Measurements from ENCODE around the gene SHKBP1.

Gene SHKBP1

DNA sequence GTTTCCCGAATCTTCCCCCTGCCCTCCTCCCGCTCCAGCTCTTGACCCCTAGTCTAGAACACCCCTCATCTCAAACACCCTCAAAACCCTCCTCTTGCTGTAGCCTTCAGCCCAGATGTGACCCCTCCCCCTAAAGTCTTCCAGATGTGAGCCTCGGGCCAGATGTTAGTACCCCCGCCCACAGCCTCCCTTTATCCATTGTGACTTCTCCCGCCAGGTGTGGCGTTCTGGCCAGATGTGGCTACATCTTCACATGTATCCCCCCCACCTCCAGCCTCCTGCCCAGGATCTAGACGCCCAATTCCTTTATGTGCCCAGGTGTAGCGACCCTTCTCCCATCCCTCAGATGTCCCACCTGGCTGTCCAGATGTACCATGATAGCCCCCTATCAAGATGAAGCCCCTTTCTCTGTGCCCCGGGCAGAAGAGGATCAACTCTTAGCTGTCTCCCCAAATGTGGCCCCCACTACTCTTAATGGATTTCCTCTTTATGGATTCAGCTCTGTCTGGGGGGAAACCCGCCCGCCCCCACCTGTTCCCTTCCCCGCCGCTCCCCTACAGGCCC, 24.0 kb downstream of the SHKBP1 start:
- DNase-seq (ENCODE audit: low read depth in 1 of 2, low spot score in 1 of 2) = no peak

GRCh38 chr19:40601134-40601974, 24.7 kb downstream of the SHKBP1 start, which contains the start of gene LTBP4:
Gene LTBP4 (plus strand): TSS chr19:40601369. CDS start chr19:40601388, 19 bp downstream.
- DNase-seq (ENCODE audit: low read depth in 1 of 2, low spot score in 1 of 2) = no peak

DNA sequence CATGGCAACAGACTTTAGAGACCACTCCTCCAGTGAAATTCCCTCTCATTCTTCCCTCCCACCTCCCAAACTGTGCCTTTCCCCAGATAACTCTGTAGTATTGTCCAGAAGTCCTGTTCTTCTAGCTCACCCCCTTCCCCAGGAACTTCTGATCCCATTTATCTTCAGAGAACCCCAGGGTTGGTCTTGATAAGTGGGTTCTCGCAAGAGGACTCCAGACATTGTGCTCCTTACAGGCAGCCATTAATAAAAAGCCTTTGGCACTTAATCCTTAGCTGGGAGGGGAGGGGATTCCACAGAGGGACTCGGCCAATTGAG, 26.4 kb downstream of the SHKBP1 start:
- no peak for DNase-seq (ENCODE audit: low read depth in 1 of 2, low spot score in 1 of 2)

GRCh38 chr19:40603389-40604170, 26.9 kb downstream of the SHKBP1 start:
- DNase-seq (ENCODE audit: low read depth in 1 of 2, low spot score in 1 of 2) = peak; percentile 93

DNA sequence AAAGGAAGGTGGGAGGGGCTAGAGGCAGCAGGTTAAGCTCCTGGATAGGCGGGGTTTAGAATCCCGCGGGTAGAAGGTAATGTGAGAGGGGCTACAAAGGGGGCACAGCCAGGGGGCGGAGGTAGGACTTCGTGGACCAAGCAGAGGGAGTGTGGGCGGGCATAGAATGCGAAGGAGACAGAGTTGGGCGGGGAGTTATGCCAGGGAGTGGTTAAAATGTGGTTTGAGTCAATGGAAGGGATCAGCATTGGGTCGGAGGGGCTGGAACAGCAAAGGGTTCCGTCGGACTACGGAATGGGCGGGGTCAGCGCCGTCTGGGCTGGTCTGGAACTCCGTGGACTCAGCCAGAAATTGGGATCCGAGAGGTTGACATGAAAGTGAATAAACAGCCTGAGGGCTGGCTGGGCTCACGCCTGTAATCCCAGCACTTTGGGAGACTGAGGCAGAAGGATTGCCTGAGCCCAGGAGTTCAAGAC, 27.5 kb downstream of the SHKBP1 start:
- no peak for DNase-seq (ENCODE audit: low read depth in 1 of 2, low spot score in 1 of 2)

DNA sequence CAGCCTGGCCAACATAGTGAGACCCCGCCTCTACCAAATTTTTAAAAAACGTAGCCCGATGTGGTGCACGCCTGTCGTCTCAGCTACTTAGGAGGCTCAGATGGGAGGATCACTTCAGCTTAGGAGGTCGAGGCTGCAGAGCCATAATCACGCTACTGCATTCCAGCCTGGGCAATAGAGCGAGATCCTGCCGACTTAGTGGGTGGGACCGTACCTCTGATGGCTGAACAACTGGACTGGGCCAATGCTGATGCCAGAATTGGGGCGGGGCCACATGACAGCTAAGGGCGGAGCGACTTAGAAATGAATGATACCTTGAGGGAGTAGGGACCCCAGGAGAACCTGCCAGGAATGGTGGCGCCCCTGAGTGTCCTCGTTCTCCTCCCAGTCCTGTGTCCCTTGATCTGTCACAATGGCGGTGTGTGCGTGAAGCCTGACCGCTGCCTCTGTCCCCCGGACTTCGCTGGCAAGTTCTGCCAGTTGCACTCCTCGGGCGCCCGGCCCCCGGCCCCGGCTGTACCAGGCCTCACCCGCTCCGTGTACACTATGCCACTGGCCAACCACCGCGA, 28.1 kb downstream of the SHKBP1 start:
- DNase-seq (ENCODE audit: low read depth in 1 of 2, low spot score in 1 of 2) = no peak

GRCh38 chr19:40605216-40605971, 28.7 kb downstream of the SHKBP1 start:
- peak; percentile 62 to 70 for DNase-seq (ENCODE audit: low read depth in 1 of 2, low spot score in 1 of 2)

DNA sequence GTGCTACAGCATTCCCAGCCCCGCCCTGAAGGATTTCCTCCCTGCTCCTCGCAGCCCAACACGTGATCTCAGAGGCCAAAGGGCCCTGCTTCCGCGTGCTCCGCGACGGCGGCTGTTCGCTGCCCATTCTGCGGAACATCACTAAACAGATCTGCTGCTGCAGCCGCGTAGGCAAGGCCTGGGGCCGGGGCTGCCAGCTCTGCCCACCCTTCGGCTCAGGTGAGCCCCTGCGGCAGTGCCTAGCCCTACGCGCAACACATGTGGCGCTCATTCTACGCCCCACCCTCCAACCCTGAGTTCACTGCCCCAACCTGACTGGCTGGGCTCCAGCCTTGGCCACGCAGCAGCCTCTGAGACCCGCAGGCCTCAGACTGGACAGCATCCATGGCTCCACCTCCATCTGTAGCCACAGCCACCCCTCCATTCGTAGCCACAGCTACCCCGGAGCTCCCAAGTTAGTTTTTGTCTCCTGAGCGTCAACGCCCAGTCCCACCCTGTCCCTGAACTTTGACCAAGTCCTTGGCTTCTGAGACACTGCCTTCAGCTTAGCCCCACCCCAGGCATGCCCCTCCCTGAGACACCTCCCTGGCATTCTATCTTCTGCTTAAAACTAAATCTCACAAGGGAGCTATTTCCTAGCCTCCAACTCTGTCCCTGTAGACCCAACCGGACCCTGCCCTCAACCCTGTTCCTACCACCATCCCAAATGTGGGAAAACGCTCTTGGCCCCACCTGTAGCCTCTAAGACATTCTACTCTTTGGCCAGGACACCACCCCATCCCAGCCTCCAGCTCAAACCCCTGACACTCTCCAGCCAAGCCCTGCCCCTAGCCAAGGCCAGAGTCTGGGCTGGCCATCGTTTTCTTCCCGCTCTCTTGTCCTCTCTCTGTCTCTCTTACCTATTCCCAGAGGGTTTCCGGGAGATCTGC, 30.9 kb downstream of the SHKBP1 start:
- DNase-seq (ENCODE audit: low read depth in 1 of 2, low spot score in 1 of 2) = no peak

GRCh38 chr19:40608240-40608621, 31.6 kb downstream of the SHKBP1 start:
- no peak for DNase-seq (ENCODE audit: low read depth in 1 of 2, low spot score in 1 of 2)

GRCh38 chr19:40608957-40609356, 32.3 kb downstream of the SHKBP1 start:
- no peak for DNase-seq (ENCODE audit: low read depth in 1 of 2, low spot score in 1 of 2)

DNA sequence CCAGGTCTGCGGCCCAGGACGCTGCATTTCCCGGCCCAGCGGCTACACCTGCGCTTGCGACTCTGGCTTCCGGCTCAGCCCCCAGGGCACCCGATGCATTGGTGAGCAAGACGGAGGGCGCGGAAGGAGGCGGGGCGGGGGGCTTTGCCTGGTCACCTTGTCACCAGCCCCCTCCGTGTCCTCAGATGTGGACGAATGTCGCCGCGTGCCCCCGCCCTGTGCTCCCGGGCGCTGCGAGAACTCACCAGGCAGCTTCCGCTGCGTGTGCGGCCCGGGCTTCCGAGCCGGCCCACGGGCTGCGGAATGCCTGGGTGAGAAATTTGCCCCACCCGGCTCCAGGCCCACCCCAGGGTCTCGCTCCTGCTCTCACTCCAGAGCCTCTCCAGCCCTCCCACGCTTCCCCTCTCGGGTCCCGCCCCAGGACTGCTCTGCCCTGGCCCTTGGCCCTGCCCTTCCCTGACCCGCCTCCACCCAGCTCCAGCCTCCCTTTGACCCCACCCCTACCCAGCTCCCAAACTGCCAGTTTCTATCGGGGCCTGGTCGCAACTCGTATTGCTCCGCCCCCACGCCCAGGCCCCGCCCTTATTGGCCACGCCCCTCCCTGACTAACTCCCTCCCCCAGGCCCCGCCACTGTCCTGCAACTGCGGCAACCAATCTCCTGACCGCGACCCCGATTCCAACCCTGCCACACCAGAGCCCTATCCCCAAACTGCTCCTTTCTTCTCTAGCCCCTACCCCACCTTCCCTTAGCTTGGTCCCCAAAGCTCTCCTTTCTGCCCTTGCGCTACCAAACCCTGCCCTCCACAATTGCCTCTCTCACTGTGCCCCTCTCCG, 33.1 kb downstream of the SHKBP1 start:
- peak; percentile 79 to 87 for DNase-seq (ENCODE audit: low read depth in 1 of 2, low spot score in 1 of 2)

GRCh38 chr19:40610396-40611064, 33.9 kb downstream of the SHKBP1 start:
- peak in 1 of 2 donors; percentile 46 for DNase-seq (ENCODE audit: low read depth in 1 of 2, low spot score in 1 of 2)

DNA sequence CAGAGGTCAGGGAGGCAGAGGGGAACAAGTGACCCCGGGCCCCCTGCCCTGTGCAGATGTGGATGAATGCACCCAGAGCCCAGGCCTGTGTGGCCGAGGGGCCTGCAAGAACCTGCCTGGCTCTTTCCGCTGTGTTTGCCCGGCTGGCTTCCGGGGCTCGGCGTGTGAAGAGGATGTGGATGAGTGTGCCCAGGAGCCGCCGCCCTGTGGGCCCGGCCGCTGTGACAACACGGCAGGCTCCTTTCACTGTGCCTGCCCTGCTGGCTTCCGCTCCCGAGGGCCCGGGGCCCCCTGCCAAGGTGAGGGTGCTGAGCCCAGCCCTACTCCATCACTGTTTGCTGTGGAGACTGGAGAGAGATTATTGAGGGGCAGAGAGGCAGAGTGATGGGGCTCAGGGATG, 34.4 kb downstream of the SHKBP1 start:
- DNase-seq (ENCODE audit: low read depth in 1 of 2, low spot score in 1 of 2) = no peak

DNA sequence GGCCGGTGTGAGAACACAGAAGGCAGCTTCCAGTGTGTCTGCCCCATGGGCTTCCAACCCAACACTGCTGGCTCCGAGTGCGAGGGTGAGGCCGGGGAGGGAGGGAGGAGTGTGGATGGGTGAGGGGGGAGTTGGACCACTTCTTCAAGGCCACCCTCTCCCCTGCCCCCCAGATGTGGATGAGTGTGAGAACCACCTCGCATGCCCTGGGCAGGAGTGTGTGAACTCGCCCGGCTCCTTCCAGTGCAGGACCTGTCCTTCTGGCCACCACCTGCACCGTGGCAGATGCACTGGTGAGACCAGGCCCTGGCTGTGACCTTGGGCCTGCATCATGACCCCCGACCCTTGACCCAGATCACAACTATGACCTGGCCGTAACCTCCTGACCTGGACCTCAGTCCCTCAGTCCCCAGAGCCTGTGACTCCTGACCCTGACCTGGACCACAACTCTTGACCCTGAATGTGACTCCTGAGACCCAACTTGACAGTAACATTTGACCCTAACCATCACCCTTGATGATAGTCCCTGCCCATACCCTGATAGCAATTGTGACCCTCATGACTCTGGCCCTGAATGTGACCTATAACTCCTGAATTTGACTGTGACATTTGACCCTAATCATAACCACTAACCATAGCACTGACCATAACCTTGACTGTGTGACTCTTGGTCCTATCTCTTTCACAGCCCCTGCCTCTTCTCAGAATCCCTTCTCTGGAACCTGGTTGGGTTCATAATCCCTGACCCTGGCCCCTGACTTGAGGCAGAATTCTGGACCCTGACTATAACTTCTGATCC, 35.4 kb downstream of the SHKBP1 start:
- DNase-seq (ENCODE audit: low read depth in 1 of 2, low spot score in 1 of 2) = no peak

DNA sequence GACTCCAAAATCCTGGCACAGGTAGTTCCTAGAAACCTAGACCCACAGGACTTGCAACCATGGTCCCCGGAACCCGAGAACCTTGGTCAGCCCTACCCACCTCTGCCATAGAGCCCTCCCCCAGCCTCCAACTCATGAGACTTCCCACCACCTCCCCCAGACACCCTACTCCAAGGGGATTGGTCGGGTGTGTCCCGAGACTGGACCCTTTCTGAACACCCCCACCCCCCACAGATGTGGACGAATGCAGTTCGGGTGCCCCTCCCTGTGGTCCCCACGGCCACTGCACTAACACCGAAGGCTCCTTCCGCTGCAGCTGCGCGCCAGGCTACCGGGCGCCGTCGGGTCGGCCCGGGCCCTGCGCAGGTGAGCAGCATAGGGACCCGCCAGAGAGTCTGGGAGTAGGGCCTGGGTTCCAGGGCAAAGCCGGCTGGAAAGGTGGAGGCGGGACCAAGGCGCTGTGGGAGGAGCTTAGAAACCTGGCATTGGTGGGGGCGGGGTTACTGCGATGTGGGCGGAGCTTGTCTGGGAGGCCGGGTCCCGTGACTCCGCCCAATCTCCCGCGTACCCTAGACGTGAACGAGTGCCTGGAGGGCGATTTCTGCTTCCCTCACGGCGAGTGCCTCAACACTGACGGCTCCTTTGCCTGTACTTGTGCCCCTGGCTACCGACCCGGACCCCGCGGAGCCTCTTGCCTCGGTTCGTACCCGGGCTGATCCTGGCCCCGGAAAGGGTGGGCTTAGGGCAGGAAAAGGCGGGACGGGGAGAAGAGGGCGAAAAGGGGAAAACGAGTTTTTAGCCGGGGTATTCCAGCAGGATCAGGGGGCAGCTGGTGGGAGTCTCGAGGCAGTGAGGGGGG, 36.4 kb downstream of the SHKBP1 start:
- peak; percentile 49 to 74 for DNase-seq (ENCODE audit: low read depth in 1 of 2, low spot score in 1 of 2)
